OCI-LY3 (cell line): ENCODE measurements around the gene SHTN1.

ENCODE experiments used
- EZH2phosphoT487 ChIP-seq: fragments of 200-600 bp; shearing (Covaris generic); IDR thresholded peaks from 2 replicates; pipeline ENCODE4 v1.6.1; 2018; ENCODE audit warnings: antibody characterized with exemption, mixed run types, low read depth
- TF ChIP-seq, protein P1 (sequence below): fragments of 200-600, 300-600 bp; sonication (generic); IDR thresholded peaks from 2 replicates; pipeline ENCODE4 v1.5.1; 2014; ENCODE audit warnings: antibody characterized with exemption, low read length, low read depth

GRCh38 chr10:116868722-116869121 is 136.3 kb downstream of the SHTN1 start:
- TF ChIP-seq EZH2phosphoT487 = no peak
- TF ChIP-seq, protein P1, sequence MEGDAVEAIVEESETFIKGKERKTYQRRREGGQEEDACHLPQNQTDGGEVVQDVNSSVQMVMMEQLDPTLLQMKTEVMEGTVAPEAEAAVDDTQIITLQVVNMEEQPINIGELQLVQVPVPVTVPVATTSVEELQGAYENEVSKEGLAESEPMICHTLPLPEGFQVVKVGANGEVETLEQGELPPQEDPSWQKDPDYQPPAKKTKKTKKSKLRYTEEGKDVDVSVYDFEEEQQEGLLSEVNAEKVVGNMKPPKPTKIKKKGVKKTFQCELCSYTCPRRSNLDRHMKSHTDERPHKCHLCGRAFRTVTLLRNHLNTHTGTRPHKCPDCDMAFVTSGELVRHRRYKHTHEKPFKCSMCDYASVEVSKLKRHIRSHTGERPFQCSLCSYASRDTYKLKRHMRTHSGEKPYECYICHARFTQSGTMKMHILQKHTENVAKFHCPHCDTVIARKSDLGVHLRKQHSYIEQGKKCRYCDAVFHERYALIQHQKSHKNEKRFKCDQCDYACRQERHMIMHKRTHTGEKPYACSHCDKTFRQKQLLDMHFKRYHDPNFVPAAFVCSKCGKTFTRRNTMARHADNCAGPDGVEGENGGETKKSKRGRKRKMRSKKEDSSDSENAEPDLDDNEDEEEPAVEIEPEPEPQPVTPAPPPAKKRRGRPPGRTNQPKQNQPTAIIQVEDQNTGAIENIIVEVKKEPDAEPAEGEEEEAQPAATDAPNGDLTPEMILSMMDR = no peak
